GM12878 (cell line): Measurements from ENCODE around the gene ZNF341. TPM values are rescaled to one million over a fixed set of nuclear protein-coding genes. Genes with fewer than 3 reads are reported as not detected.

Experiments
- ATAC-seq: fragments of 200-7000 bp; cut with Tn5 transposase; 3 replicates; pipeline ENCODE4 v1.9.1; 2020; ENCODE audit warnings: mild to moderate bottlenecking, moderate library complexity
- BruUV-seq: library from RNA; stranded (reverse); fragments of 400-500 nt; replicated peaks from 2 replicates; lab custom pipeline; 2021; lab: Mats Ljungman, UMichigan
- CTCF ChIA-PET: fragments of 300-600 bp; sonication (Branson Sonifier 250); formaldehyde crosslinking; extraction: SDS; loops from one replicate; lab custom pipeline; 2021; ENCODE audit warnings: inconsistent platforms; lab: Yijun Ruan, JAX
- POLR2A ChIA-PET: fragments of 350-600 bp; formaldehyde crosslinking; extraction: SDS; loops from one replicate; lab custom pipeline; 2021; ENCODE audit warnings: inconsistent platforms; lab: Charles Lee
- RAD21 ChIA-PET: fragments of 300-600 bp; sonication (Branson Sonifier 250); formaldehyde crosslinking; loops from one replicate; lab custom pipeline; 2023; ENCODE audit warnings: antibody characterized with exemption; ENCODE audit not compliant: unreplicated experiment; lab: Charles Lee
- SMC1A ChIA-PET: fragments of 300-600 bp; sonication (Branson Sonifier 250); formaldehyde crosslinking; loops from one replicate; lab custom pipeline; 2023; ENCODE audit not compliant: unreplicated experiment, uncharacterized antibody; lab: Charles Lee
- DNase-seq: peaks from one replicate; pipeline ENCODE4 v3.0.0-alpha.2; 2011; ENCODE audit warnings: low read depth, low spot score
- FAIRE-seq: peaks from 3 replicates; lab custom pipeline; 2011; peaks lifted over from hg19 to GRCh38; lab: Jason Lieb, UNC
- H2AFZ ChIP-seq: 2 replicates; pipeline ENCODE4 v1.6.0; 2011; ENCODE audit warnings: low read depth, low read length, control low read depth; ENCODE audit not compliant: control insufficient read depth
- H3K27ac ChIP-seq: 2 replicates; pipeline ENCODE4 v1.5.1; 2011; ENCODE audit warnings: control low read depth; ENCODE audit not compliant: control insufficient read depth, insufficient read depth
- H3K27me3 ChIP-seq, 2 experiments: replicated peaks in 1 of 2; 2 replicates each; pipeline versions ENCODE4 v1.6.0 to v1.6.1; 2011; ENCODE audit warnings: low read length in 1 of 2; ENCODE audit not compliant: control insufficient read depth in 2 of 2, insufficient read depth in 2 of 2
- H3K36me3 ChIP-seq, 2 experiments: 2 replicates each; pipeline ENCODE4 v1.5.1; 2011; ENCODE audit warnings: low read length in 1 of 2; ENCODE audit not compliant: control insufficient read depth in 2 of 2, insufficient read depth in 2 of 2
- H3K4me1 ChIP-seq: 2 replicates; pipeline ENCODE4 v1.6.1; 2011; ENCODE audit warnings: mild to moderate bottlenecking, low read length, moderate library complexity, mixed read lengths; ENCODE audit not compliant: control insufficient read depth, insufficient read depth
- H3K4me2 ChIP-seq: 2 replicates; pipeline ENCODE4 v1.6.0; 2011; ENCODE audit warnings: control low read depth; ENCODE audit not compliant: control insufficient read depth, insufficient read depth
- H3K4me3 ChIP-seq: fragments of 200-600 bp; sonication (generic); 2 replicates; pipeline ENCODE4 v1.5.1; 2016
- H3K79me2 ChIP-seq: 2 replicates; pipeline ENCODE4 v1.6.0; 2011; ENCODE audit warnings: low read length; ENCODE audit not compliant: control insufficient read depth, insufficient read depth
- H3K9ac ChIP-seq: 2 replicates; pipeline ENCODE4 v1.8.0; 2011; ENCODE audit warnings: low read length, control low read depth, mixed read lengths; ENCODE audit not compliant: control insufficient read depth, insufficient read depth
- H3K9me3 ChIP-seq: replicated peaks from 3 replicates; pipeline ENCODE4 v1.5.1; 2011; ENCODE audit warnings: mild to moderate bottlenecking, low read length; ENCODE audit not compliant: control insufficient read depth, insufficient read depth
- H4K20me1 ChIP-seq: 2 replicates; pipeline ENCODE4 v1.6.0; 2011; ENCODE audit not compliant: control insufficient read depth, insufficient read depth
- CBFB ChIP-seq: IDR thresholded peaks from 2 replicates; pipeline ENCODE4 v1.6.1; 2016; ENCODE audit warnings: antibody characterized with exemption, low read depth
- ESRRA ChIP-seq: IDR thresholded peaks from 2 replicates; pipeline ENCODE4 v1.6.1; 2012; ENCODE audit warnings: mild to moderate bottlenecking, low read length, improper control_type of control experiment
- FOXK2 ChIP-seq: fragments of 450-650 bp; IDR thresholded peaks from 2 replicates; pipeline ENCODE4 v1.6.1; 2017; ENCODE audit warnings: mild to moderate bottlenecking, moderate library complexity
- NBN ChIP-seq: fragments of 450-650 bp; IDR thresholded peaks from 2 replicates; pipeline ENCODE4 v1.6.1; 2016
- NKRF ChIP-seq: fragments of 450-650 bp; conservative IDR thresholded peaks from 2 replicates; pipeline ENCODE4 v1.6.1; 2017; ENCODE audit warnings: mild to moderate bottlenecking, moderate library complexity
- PML ChIP-seq: IDR thresholded peaks from 2 replicates; pipeline ENCODE4 v1.6.1; 2012; ENCODE audit warnings: low read length, inconsistent platforms
- POLR2AphosphoS5 ChIP-seq: IDR thresholded peaks from 2 replicates; pipeline ENCODE4 v1.6.1; 2011; ENCODE audit warnings: mild to moderate bottlenecking, low read length, inconsistent platforms
- RELB ChIP-seq: fragments of 450-650 bp; IDR thresholded peaks from 2 replicates; pipeline ENCODE4 v1.6.1; 2017; ENCODE audit warnings: low read depth, mild to moderate bottlenecking, moderate library complexity
- RUNX3 ChIP-seq: IDR thresholded peaks from 2 replicates; pipeline ENCODE4 v1.6.1; 2012; ENCODE audit warnings: low read length, inconsistent platforms
- SUZ12 ChIP-seq: fragments of 200-600 bp; sonication (generic); IDR thresholded peaks from one replicate; pipeline ENCODE4 v1.6.1; 2018; ENCODE audit warnings: antibody characterized with exemption, mild to moderate bottlenecking; ENCODE audit not compliant: unreplicated experiment
- TCF7 ChIP-seq: IDR thresholded peaks from 2 replicates; pipeline ENCODE4 v1.6.1; 2014; ENCODE audit warnings: antibody characterized with exemption, borderline replicate concordance
- ZNF622 ChIP-seq: fragments of 450-650 bp; IDR thresholded peaks from 2 replicates; pipeline ENCODE4 v1.6.1; 2017; ENCODE audit warnings: mild to moderate bottlenecking, inconsistent platforms
- WGBS: methylation state at CpG from one replicate; pipeline ENCODE4 v1.1.6; 2016; ENCODE audit warnings: low lambda C conversion rate; ENCODE audit not compliant: insufficient replicate concordance, insufficient coverage; ENCODE audit errors: missing lambda C conversion rate; 5-methylcytosine and 5-hydroxymethylcytosine counted together
- in situ Hi-C: fragments of 300-500 bp; cut with MboI; formaldehyde crosslinking; loops from 9 replicates; pipeline ENCODE4 v1.14.3; 2018; ENCODE audit warnings: mixed read lengths
- intact Hi-C: fragments of 100-400 bp; cut with micrococcal nuclease; formaldehyde crosslinking; loops from one replicate; pipeline ENCODE4 v1.14.2; 2022; ENCODE audit not compliant: unreplicated experiment
- polyA plus RNA-seq, 11 experiments: library from polyadenylated mRNA; depleted of rRNA in 4 of 11; unstranded in 6 of 11; stranded (reverse) in 5 of 11; fragments of >200 nt; fragmentation: Nextera tagmentation in 4 of 11; fragmentation: Illumina TruSeq in 1 of 11; extraction: Ambion mirVana in 4 of 11; extraction: Trizol in 1 of 11; gene quantifications; 1 replicate in 1 of 11; 2 replicates in 10 of 11; pipeline versions ENCODE4 v1.2.1 to v1.2.3, GENCODE V29; 2011 to 2016; ENCODE audit warnings: inconsistent platforms in 2 of 11, missing spikeins in 2 of 11, low read depth in 1 of 11
- total RNA-seq, 4 experiments: library from RNA; depleted of rRNA in 3 of 4; stranded (reverse); fragments of >200 nt in 3 of 4; fragmentation: Illumina TruSeq in 1 of 4; extraction: Trizol in 1 of 4; gene quantifications; 2 replicates each; pipeline versions ENCODE4 v1.2.1 to v1.2.3, GENCODE V29; 2013 to 2021
- TF ChIP-seq, protein P1 (sequence below): fragments of 450-650 bp; IDR thresholded peaks from 2 replicates; pipeline ENCODE4 v1.6.1; 2017; ENCODE audit warnings: mild to moderate bottlenecking, moderate library complexity
- TF ChIP-seq, protein P2 (sequence below): fragments of 450-650 bp; IDR thresholded peaks from 2 replicates; pipeline ENCODE4 v1.6.1; 2016; ENCODE audit warnings: mild to moderate bottlenecking

The ZNF341 gene
- total and polyA plus RNA-seq, 10 of the 15 experiments (the other 5 are each of a cell fraction or from before 2014, with no cell fraction given) = 0.18 to 5.0 (median 2.6) TPM

DNA sequence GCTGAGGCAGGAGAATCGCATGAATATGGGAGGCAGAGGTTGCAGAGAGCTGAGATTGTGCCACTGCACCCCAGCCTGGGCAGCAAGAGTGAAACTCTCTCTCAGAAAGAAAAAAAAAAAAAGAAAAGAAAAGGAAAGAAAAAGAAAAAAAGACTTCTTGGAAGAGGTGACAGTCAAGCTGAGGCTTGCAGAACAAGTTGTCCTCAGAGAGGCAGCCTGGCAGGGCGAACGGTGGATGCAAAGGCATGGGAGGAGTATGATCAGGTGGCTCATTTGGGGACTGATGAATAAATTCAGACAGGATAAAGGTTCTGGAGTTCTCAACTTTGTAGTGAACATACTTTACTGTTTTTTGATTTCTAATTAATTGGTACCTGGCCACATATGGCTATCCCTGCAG, 12.4 kb downstream of the ZNF341 start (continued):
- no peak for TF ChIP-seq RELB

DNA sequence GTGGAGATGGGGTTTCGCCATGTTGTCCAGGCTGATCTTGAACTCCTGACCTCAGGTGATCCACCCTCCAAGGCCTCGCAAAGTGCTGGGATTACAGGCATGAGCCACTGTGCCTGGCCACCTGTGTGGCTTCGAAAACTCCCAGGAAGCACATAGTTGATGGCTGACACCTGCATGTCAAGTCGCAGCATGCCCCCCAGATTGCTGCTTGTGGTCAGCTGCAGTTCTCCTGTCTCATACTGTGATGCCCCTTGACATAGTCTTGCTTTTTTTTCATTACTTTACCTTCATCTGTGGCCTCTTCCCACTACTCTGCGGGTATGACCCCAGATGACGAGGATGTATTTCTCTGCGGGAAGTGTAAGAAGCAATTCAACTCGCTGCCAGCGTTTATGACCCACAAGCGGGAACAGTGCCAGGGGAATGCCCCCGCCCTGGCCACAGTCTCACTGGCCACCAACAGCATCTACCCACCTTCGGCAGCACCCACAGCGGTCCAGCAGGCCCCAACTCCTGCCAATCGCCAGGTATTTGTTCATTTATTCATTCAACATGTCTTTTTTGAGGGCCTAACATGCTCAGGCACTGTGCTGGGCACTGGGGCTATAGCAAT, 13.1 kb downstream of the ZNF341 start:
- FAIRE-seq = no peak
- RAD21 ChIA-PET = no interaction called here
- no peaks in the 10 kb centered on the region for H3K27me3 ChIP-seq
- intact Hi-C loops = no loop called here
- CTCF ChIA-PET = no interaction called here
- BruUV-seq = no TSS peak
- no peaks in the 10 kb centered on the region for H4K20me1 ChIP-seq
- H3K9ac ChIP-seq = no peak overlapping the region
- H2AFZ ChIP-seq = no peak overlapping the region
- no peaks in the 10 kb centered on the region for H3K9me3 ChIP-seq
- POLR2A ChIA-PET = no interaction called here
- H3K79me2 ChIP-seq = no peaks in the 10 kb centered on the region
- H3K36me3 ChIP-seq = peaks cover 0 to 2% of the 10 kb centered on the region in 2 experiments; a peak in 1 of 4 replicates
- no peak overlapping the region for H3K4me3 ChIP-seq
- no peak overlapping the region for H3K27ac ChIP-seq
- in situ Hi-C loops = no loop called here
- H3K4me2 ChIP-seq = no peak overlapping the region
- H3K4me1 ChIP-seq = no peaks in the 10 kb centered on the region
- DNase-seq = no peak
- SMC1A ChIA-PET = no interaction called here
- WGBS = 96% methylated on average over 14 of the region's 14 CpGs
- ATAC-seq = no peak
- TF ChIP-seq, protein P1, sequence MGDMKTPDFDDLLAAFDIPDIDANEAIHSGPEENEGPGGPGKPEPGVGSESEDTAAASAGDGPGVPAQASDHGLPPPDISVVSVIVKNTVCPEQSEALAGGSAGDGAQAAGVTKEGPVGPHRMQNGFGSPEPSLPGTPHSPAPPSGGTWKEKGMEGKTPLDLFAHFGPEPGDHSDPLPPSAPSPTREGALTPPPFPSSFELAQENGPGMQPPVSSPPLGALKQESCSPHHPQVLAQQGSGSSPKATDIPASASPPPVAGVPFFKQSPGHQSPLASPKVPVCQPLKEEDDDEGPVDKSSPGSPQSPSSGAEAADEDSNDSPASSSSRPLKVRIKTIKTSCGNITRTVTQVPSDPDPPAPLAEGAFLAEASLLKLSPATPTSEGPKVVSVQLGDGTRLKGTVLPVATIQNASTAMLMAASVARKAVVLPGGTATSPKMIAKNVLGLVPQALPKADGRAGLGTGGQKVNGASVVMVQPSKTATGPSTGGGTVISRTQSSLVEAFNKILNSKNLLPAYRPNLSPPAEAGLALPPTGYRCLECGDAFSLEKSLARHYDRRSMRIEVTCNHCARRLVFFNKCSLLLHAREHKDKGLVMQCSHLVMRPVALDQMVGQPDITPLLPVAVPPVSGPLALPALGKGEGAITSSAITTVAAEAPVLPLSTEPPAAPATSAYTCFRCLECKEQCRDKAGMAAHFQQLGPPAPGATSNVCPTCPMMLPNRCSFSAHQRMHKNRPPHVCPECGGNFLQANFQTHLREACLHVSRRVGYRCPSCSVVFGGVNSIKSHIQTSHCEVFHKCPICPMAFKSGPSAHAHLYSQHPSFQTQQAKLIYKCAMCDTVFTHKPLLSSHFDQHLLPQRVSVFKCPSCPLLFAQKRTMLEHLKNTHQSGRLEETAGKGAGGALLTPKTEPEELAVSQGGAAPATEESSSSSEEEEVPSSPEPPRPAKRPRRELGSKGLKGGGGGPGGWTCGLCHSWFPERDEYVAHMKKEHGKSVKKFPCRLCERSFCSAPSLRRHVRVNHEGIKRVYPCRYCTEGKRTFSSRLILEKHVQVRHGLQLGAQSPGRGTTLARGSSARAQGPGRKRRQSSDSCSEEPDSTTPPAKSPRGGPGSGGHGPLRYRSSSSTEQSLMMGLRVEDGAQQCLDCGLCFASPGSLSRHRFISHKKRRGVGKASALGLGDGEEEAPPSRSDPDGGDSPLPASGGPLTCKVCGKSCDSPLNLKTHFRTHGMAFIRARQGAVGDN = no peak
- TF ChIP-seq FOXK2 = no peak
- no peak for TF ChIP-seq NKRF
- TF ChIP-seq PML = no peak
- TF ChIP-seq NBN = no peak
- TF ChIP-seq TCF7 = no peak
- TF ChIP-seq RUNX3 = no peak
- no peak for TF ChIP-seq SUZ12
- no peak for TF ChIP-seq ZNF622
- no peak for TF ChIP-seq CBFB
- TF ChIP-seq, protein P2, sequence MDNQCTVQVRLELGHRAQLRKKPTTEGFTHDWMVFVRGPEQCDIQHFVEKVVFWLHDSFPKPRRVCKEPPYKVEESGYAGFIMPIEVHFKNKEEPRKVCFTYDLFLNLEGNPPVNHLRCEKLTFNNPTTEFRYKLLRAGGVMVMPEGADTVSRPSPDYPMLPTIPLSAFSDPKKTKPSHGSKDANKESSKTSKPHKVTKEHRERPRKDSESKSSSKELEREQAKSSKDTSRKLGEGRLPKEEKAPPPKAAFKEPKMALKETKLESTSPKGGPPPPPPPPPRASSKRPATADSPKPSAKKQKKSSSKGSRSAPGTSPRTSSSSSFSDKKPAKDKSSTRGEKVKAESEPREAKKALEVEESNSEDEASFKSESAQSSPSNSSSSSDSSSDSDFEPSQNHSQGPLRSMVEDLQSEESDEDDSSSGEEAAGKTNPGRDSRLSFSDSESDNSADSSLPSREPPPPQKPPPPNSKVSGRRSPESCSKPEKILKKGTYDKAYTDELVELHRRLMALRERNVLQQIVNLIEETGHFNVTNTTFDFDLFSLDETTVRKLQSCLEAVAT = no peak
- no peak for TF ChIP-seq POLR2AphosphoS5
- no peak for TF ChIP-seq ESRRA
